Type B pancreatic cell (in vitro differentiated cells): Measurements from ENCODE around the gene GINS1. TPM values are rescaled to one million over a fixed set of nuclear protein-coding genes. Genes with fewer than 3 reads are reported as not detected.
"Not testable (repeated sequence)": the region's sequence is repeated elsewhere in the genome, so short reads cannot be mapped to it uniquely, and the experiment has no call there.

Experiments used
- DNase-seq: peaks from one replicate; pipeline ENCODE4 v3.0.0; 2021; ENCODE audit warnings: mixed read lengths; ENCODE audit not compliant: unreplicated experiment; ENCODE audit errors: extremely low spot score
- H3K27ac Mint-ChIP-seq: 2 replicates; pipeline ENCODE4 v1.8.0; 2021; ENCODE audit warnings: mild to moderate bottlenecking, mixed read lengths
- H3K27me3 Mint-ChIP-seq: 2 replicates; pipeline ENCODE4 v1.8.0; 2021; ENCODE audit warnings: mixed read lengths
- H3K36me3 Mint-ChIP-seq: 2 replicates; pipeline ENCODE4 v1.8.0; 2021; ENCODE audit warnings: mixed read lengths
- H3K4me1 Mint-ChIP-seq: one replicate; pipeline ENCODE4 v1.8.0; 2021; ENCODE audit warnings: mixed read lengths; ENCODE audit not compliant: unreplicated experiment
- H3K4me3 Mint-ChIP-seq: 2 replicates; pipeline ENCODE4 v1.8.0; 2021; ENCODE audit warnings: mild to moderate bottlenecking, mixed read lengths
- H3K9me3 Mint-ChIP-seq: 2 replicates; pipeline ENCODE4 v1.8.0; 2021; ENCODE audit warnings: mixed read lengths
- CTCF ChIP-seq: fragments of 200-600 bp; sonication (generic); conservative IDR thresholded peaks from 2 replicates; pipeline ENCODE4 v1.5.0; 2021; ENCODE audit warnings: antibody characterized with exemption, mild to moderate bottlenecking
- total RNA-seq: library from RNA; stranded (reverse); gene quantifications from 2 replicates; pipeline ENCODE4 v1.2.1, GENCODE V29; 2021; ENCODE audit warnings: low replicate concordance

The GINS1 gene
- total RNA-seq, 1 donor from 2014 or later: 30.2 TPM

GRCh38 chr20:25394996-25395395 lies 12.5 kb upstream of the GINS1 start:
- DNase-seq: no peak
- Mint-ChIP-seq H3K36me3 (no peaks in the 10 kb centered on the region), H3K4me1 (peaks cover 19% of the 10 kb centered on the region), H3K27me3 (no peaks in the 10 kb centered on the region), H3K4me3 (no peak overlapping the region), H3K27ac (no peak overlapping the region), H3K9me3 (no peaks in the 10 kb centered on the region)
- TF ChIP-seq CTCF: no peak

- no peak for TF ChIP-seq CTCF
- Mint-ChIP-seq H3K27me3 (no peaks in the 10 kb centered on the region), H3K9me3 (no peaks in the 10 kb centered on the region), H3K4me3 (no peak overlapping the region), H3K27ac (peak overlapping the region; percentile 77), H3K4me1 (peaks cover 19% of the 10 kb centered on the region), H3K36me3 (no peaks in the 10 kb centered on the region)
- no peak for DNase-seq
Measured at GRCh38 chr20:25397096-25397495, 10.4 kb upstream of the GINS1 start.

GRCh38 chr20:25397821-25398220 lies 9.7 kb upstream of the GINS1 start:
- Mint-ChIP-seq H3K36me3 (peaks cover 4% of the 10 kb centered on the region), H3K4me1 (peaks cover 19% of the 10 kb centered on the region), H3K9me3 (peaks cover 5% of the 10 kb centered on the region), H3K4me3 (no peak overlapping the region), H3K27ac (peak overlapping the region; percentile 54), H3K27me3 (no peaks in the 10 kb centered on the region)
- DNase-seq: no peak
- TF ChIP-seq CTCF: no peak

GRCh38 chr20:25398376-25399036 lies 9.0 kb upstream of the GINS1 start:
- H3K27me3 Mint-ChIP-seq: no peaks in the 10 kb centered on the region
- peaks cover 9% of the 10 kb centered on the region for H3K9me3 Mint-ChIP-seq
- peaks cover 19% of the 10 kb centered on the region for H3K4me1 Mint-ChIP-seq
- no peak overlapping the region for H3K4me3 Mint-ChIP-seq
- no peak for TF ChIP-seq CTCF
- DNase-seq: no peak
- H3K27ac Mint-ChIP-seq: peak overlapping the region; percentile 54
- H3K36me3 Mint-ChIP-seq: peaks cover 4% of the 10 kb centered on the region

DNA sequence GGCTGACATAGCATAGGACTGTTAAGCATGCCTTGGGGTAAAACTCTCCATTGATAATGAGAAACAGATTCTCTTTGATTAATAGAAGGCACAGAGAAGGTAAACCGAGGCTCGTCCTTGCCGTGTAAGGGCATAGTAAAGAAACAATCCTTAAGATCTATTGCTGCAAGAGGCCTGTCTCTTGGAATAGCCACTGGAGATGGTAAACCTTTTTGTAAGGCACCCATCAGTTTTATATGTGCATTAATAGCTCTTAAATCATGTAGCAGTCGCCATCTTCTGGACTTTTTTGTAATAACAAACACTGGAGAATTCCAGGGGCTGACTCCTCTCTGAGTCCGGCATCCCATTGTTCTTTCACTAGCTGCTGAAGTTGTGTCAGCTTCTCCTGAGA lies 8.4 kb upstream of the GINS1 start:
- Mint-ChIP-seq H3K4me3 (no peak overlapping the region), H3K4me1 (peaks cover 19% of the 10 kb centered on the region), H3K9me3 (peaks cover 10% of the 10 kb centered on the region), H3K27ac (peak overlapping the region; percentile 26), H3K27me3 (no peaks in the 10 kb centered on the region), H3K36me3 (peaks cover 4% of the 10 kb centered on the region)
- peak; percentile 75 for TF ChIP-seq CTCF
- no peak for DNase-seq

DNA sequence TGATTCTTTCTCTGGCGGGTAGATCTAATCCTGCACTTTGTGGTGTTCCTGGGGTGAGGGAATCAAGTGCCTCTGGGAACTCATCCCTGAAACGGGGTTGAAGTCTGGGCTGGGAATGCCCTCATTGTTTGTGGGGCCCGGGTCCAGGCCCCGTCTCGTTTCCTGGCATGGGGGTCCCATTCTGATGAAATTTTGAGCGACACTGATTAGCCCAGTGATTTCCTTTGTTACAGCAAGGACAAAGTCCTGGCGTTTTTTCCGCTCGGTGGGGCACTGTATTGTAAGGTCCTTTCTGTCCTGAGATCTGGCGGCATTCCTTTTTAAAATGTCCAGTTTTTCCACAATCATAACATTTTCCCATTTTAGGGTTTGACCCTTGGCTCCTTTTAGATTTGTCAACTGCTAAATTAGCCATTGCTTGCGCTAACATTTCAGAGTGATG lies 7.2 kb upstream of the GINS1 start:
- not testable (repeated sequence) for H3K27me3 Mint-ChIP-seq, H3K36me3 Mint-ChIP-seq, H3K27ac Mint-ChIP-seq, DNase-seq, H3K4me3 Mint-ChIP-seq
- Mint-ChIP-seq H3K4me1 (peaks cover 19% of the 10 kb centered on the region), H3K9me3 (peaks cover 16% of the 10 kb centered on the region)
